ENCODE measurements around the gene RIPK3. TPM values are rescaled to one million over a fixed set of nuclear protein-coding genes. Genes with fewer than 3 reads are reported as not detected.

The RIPK3 gene
- total RNA-seq, 1 experiment from 2014 or later: 0.35 TPM

DNA sequence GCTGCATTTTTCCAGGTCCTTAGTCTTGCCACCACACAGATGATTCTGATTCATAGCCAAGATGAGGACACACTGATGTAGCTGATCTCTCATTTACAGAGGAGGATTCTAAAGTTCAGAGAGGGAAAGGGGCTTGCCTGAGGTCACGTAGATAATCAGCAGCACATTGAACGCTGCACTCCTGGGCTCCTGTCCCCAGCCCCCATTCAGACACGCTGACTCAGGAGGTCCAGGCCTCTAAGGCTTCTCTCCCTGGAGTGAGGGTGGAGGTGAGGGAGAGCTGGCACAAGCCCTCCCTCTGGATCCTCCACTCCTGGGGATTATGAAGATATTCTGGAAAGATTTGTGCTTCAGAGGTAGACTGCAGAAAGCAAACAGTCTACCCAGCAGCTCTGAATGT lies 38.5 kb upstream of the RIPK3 start:
- H2BK20ac ChIP-seq (ENCODE audit: low read depth, low read length, poor library complexity, severe bottlenecking): no peak overlapping the region
- H2BK12ac ChIP-seq (ENCODE audit: insufficient read length, low read depth, low read length): no peak overlapping the region
- H3K4me3 Mint-ChIP-seq: no peak overlapping the region
- H2AK5ac ChIP-seq (ENCODE audit: insufficient read length, low read length): no peak overlapping the region
- no peak overlapping the region for H2BK5ac ChIP-seq (ENCODE audit: insufficient read length, low read length)
- no peak overlapping the region for H2BK15ac ChIP-seq (ENCODE audit: low read depth, low read length)
- no peak overlapping the region for H4K8ac ChIP-seq (replicated peaks; ENCODE audit: insufficient read length, low read depth, low read length)
- no peaks in the 10 kb centered on the region for H3K27me3 ChIP-seq (ENCODE audit: insufficient read depth, low read length)
- no peak overlapping the region for H3K14ac ChIP-seq (ENCODE audit: insufficient read depth, low read length)
- H3T11ph ChIP-seq (ENCODE audit: low read length): no peak overlapping the region
- H3K79me2 ChIP-seq (ENCODE audit: insufficient read depth, low read length): no peaks in the 10 kb centered on the region
- H2BK120ac ChIP-seq (ENCODE audit: low read depth, low read length, poor library complexity, severe bottlenecking): no peak overlapping the region
- H4K5ac ChIP-seq (ENCODE audit: insufficient read length, low read depth, low read length): no peak overlapping the region
- H3K27ac ChIP-seq (ENCODE audit: insufficient read length, low read depth, low read length): no peak overlapping the region
- H3K4ac ChIP-seq (ENCODE audit: low read depth, low read length): no peak overlapping the region
- no peak overlapping the region for H3K23ac ChIP-seq (ENCODE audit: insufficient read length, low read depth, low read length)
- H3K23me2 ChIP-seq (ENCODE audit: insufficient read length, low read depth, low read length, poor library complexity, severe bottlenecking): no peaks in the 10 kb centered on the region
- no CpG with 5 or more reads among the region's 3 CpGs for WGBS (ENCODE audit: extremely low coverage, insufficient read length, low lambda C conversion rate)
- no peak overlapping the region for H2AFZ ChIP-seq (ENCODE audit: low read length)
- no peak overlapping the region for H3K18ac ChIP-seq (ENCODE audit: insufficient read length, low read depth, low read length)
- no peak for DNase-seq
- H3K9ac ChIP-seq (ENCODE audit: extremely low read depth, insufficient read length, low read length): no peak overlapping the region
- peaks cover 3% of the 10 kb centered on the region for H3K4me1 ChIP-seq (ENCODE audit: insufficient read depth, low read length)
- H3K9me3 ChIP-seq (ENCODE audit: control insufficient read depth, low read depth, low read length): no peaks in the 10 kb centered on the region
- no peaks in the 10 kb centered on the region for H3K79me1 ChIP-seq (ENCODE audit: insufficient read depth, low read depth, low read length, poor library complexity, severe bottlenecking)
- TF ChIP-seq, protein P1, sequence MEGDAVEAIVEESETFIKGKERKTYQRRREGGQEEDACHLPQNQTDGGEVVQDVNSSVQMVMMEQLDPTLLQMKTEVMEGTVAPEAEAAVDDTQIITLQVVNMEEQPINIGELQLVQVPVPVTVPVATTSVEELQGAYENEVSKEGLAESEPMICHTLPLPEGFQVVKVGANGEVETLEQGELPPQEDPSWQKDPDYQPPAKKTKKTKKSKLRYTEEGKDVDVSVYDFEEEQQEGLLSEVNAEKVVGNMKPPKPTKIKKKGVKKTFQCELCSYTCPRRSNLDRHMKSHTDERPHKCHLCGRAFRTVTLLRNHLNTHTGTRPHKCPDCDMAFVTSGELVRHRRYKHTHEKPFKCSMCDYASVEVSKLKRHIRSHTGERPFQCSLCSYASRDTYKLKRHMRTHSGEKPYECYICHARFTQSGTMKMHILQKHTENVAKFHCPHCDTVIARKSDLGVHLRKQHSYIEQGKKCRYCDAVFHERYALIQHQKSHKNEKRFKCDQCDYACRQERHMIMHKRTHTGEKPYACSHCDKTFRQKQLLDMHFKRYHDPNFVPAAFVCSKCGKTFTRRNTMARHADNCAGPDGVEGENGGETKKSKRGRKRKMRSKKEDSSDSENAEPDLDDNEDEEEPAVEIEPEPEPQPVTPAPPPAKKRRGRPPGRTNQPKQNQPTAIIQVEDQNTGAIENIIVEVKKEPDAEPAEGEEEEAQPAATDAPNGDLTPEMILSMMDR (conservative IDR thresholded peaks at IDR 0.05): no peak
- H4K20me1 ChIP-seq (ENCODE audit: control insufficient read depth, insufficient read depth, insufficient read length): no peaks in the 10 kb centered on the region
- H3K27me3 Mint-ChIP-seq (ENCODE audit: low read depth): no peaks in the 10 kb centered on the region; the same call in 1 of the 2 replicates
- H3K27ac Mint-ChIP-seq: no peak overlapping the region
- H4K91ac ChIP-seq (ENCODE audit: insufficient read length, low read depth, low read length): no peak overlapping the region
- no peaks in the 10 kb centered on the region for H3K9me3 Mint-ChIP-seq
- peaks cover 37 to 46% of the 10 kb centered on the region in 2 experiments for H3K4me1 Mint-ChIP-seq
- no peak overlapping the region for H3K56ac ChIP-seq (ENCODE audit: insufficient read length, low read depth, low read length)
- no peak overlapping the region for H3K4me2 ChIP-seq (ENCODE audit: insufficient read depth, insufficient read length, low read length)
- H3K36me3 Mint-ChIP-seq (ENCODE audit: insufficient read depth in 1 of 3, low read depth in 3 of 3): peaks cover 8 to 20% (median 10%) of the 10 kb centered on the region in 3 experiments
